Measurements from ENCODE around the gene THRSP. TPM values are rescaled to one million over a fixed set of nuclear protein-coding genes. Genes with fewer than 3 reads are reported as not detected.
A peak's percentile ranks its signal among the peaks of the same experiment; 100 is the strongest.
"Not testable (repeated sequence)": the region's sequence is repeated elsewhere in the genome, so short reads cannot be mapped to it uniquely, and the experiment has no call there.

The THRSP gene
- total RNA-seq, 2 donors from 2014 or later = not detected

GRCh38 chr11:78080818-78081495, 17.3 kb downstream of the THRSP start:
- Mint-ChIP-seq H3K36me3 (no peaks in the 10 kb centered on the region), H3K27me3 (no peaks in the 10 kb centered on the region), H3K27ac (peak overlapping the region; percentile 62 to 65), H3K4me3 (peak overlapping the region; percentile 92), H3K4me1 (ENCODE audit: low read depth in 2 of 2) (peaks cover 32 to 34% of the 10 kb centered on the region in 2 donors), H3K9me3 (no peaks in the 10 kb centered on the region)
- DNase-seq (ENCODE audit: low spot score) = no peak
- no peak for ATAC-seq

- peak overlapping the region; percentile 62 to 65 for H3K27ac Mint-ChIP-seq
- no peaks in the 10 kb centered on the region for H3K9me3 Mint-ChIP-seq
- H3K27me3 Mint-ChIP-seq = no peaks in the 10 kb centered on the region
- H3K36me3 Mint-ChIP-seq = no peaks in the 10 kb centered on the region
- ATAC-seq (no peak), DNase-seq (ENCODE audit: low spot score) (no peak)
- H3K4me3 Mint-ChIP-seq = peak overlapping the region; percentile 92
- H3K4me1 Mint-ChIP-seq (ENCODE audit: low read depth in 2 of 2) = peaks cover 29 to 30% of the 10 kb centered on the region in 2 donors
These were observed 17.9 kb downstream of the THRSP start for GRCh38 chr11:78081583-78081982.

- Mint-ChIP-seq H3K36me3 (no peaks in the 10 kb centered on the region), H3K9me3 (no peaks in the 10 kb centered on the region), H3K4me3 (peak overlapping the region; percentile 92), H3K4me1 (ENCODE audit: low read depth in 2 of 2) (peaks cover 25 to 26% of the 10 kb centered on the region in 2 donors), H3K27ac (peak overlapping the region; percentile 62 to 65), H3K27me3 (no peaks in the 10 kb centered on the region)
- DNase-seq (ENCODE audit: low spot score) = no peak
- no peak for ATAC-seq
These were observed 18.5 kb downstream of the THRSP start for GRCh38 chr11:78082146-78082545.

GRCh38 chr11:78083021-78083420, 19.4 kb downstream of the THRSP start:
- H3K27me3 Mint-ChIP-seq = no peaks in the 10 kb centered on the region
- H3K27ac Mint-ChIP-seq = no peak overlapping the region
- no peak overlapping the region for H3K4me3 Mint-ChIP-seq
- ATAC-seq = no peak
- no peaks in the 10 kb centered on the region for H3K36me3 Mint-ChIP-seq
- DNase-seq (ENCODE audit: low spot score) = no peak
- H3K4me1 Mint-ChIP-seq (ENCODE audit: low read depth in 2 of 2) = peaks cover 20 to 22% of the 10 kb centered on the region in 2 donors
- H3K9me3 Mint-ChIP-seq = no peaks in the 10 kb centered on the region

- not testable (repeated sequence) for H3K36me3 Mint-ChIP-seq; H3K9me3 Mint-ChIP-seq; H3K27me3 Mint-ChIP-seq; H3K4me3 Mint-ChIP-seq; DNase-seq (ENCODE audit: low spot score); H3K27ac Mint-ChIP-seq; ATAC-seq
- H3K4me1 Mint-ChIP-seq (ENCODE audit: low read depth in 2 of 2) = peaks cover 14 to 17% of the 10 kb centered on the region in 2 donors
These were observed 20.8 kb downstream of the THRSP start for GRCh38 chr11:78084506-78084905.

GRCh38 chr11:78085972-78086371, 22.3 kb downstream of the THRSP start:
- H3K27me3 Mint-ChIP-seq = no peaks in the 10 kb centered on the region
- H3K9me3 Mint-ChIP-seq = no peaks in the 10 kb centered on the region
- H3K4me1 Mint-ChIP-seq (ENCODE audit: low read depth in 2 of 2) = peaks cover 10 to 14% of the 10 kb centered on the region in 2 donors
- H3K36me3 Mint-ChIP-seq = no peaks in the 10 kb centered on the region
- H3K27ac Mint-ChIP-seq = no peak overlapping the region
- H3K4me3 Mint-ChIP-seq = no peak overlapping the region
- DNase-seq (ENCODE audit: low spot score) (no peak), ATAC-seq (no peak)

GRCh38 chr11:78086521-78087074, 22.9 kb downstream of the THRSP start:
- not testable (repeated sequence) for H3K27me3 Mint-ChIP-seq; DNase-seq (ENCODE audit: low spot score); ATAC-seq; H3K36me3 Mint-ChIP-seq; H3K4me3 Mint-ChIP-seq; H3K4me1 Mint-ChIP-seq (ENCODE audit: low read depth in 2 of 2); H3K9me3 Mint-ChIP-seq
- peak overlapping the region in 1 of 2 donors; percentile 19 for H3K27ac Mint-ChIP-seq

- H3K9me3 Mint-ChIP-seq = no peaks in the 10 kb centered on the region
- peaks cover 2% of the 10 kb centered on the region for H3K36me3 Mint-ChIP-seq
- DNase-seq (ENCODE audit: low spot score) (peak; percentile 74), ATAC-seq (peak; percentile 96 to 97)
- H3K4me1 Mint-ChIP-seq (ENCODE audit: low read depth in 2 of 2) = peaks cover 8 to 12% of the 10 kb centered on the region in 2 donors
- H3K27me3 Mint-ChIP-seq = no peaks in the 10 kb centered on the region
- H3K4me3 Mint-ChIP-seq = peak overlapping the region; percentile 71
- H3K27ac Mint-ChIP-seq = peak overlapping the region; percentile 84 to 92
These were observed 30.6 kb downstream of the THRSP start for GRCh38 chr11:78094250-78094649.

GRCh38 chr11:78097666-78098385, 34.2 kb downstream of the THRSP start:
- Mint-ChIP-seq H3K27ac (no peak overlapping the region), H3K36me3 (peaks cover 21% of the 10 kb centered on the region), H3K4me1 (ENCODE audit: low read depth in 2 of 2) (peaks cover 8 to 12% of the 10 kb centered on the region in 2 donors), H3K9me3 (no peaks in the 10 kb centered on the region), H3K4me3 (no peak overlapping the region), H3K27me3 (no peaks in the 10 kb centered on the region)
- ATAC-seq = no peak
- DNase-seq (ENCODE audit: low spot score) = no peak

- ATAC-seq (no peak), DNase-seq (ENCODE audit: low spot score) (no peak)
- Mint-ChIP-seq H3K4me1 (ENCODE audit: low read depth in 2 of 2) (peaks cover 2 to 3% of the 10 kb centered on the region in 2 donors), H3K27me3 (no peaks in the 10 kb centered on the region), H3K4me3 (no peak overlapping the region), H3K9me3 (no peaks in the 10 kb centered on the region), H3K36me3 (peaks cover 21% of the 10 kb centered on the region), H3K27ac (peak overlapping the region in 1 of 2 donors; percentile 26)
These were observed 36.0 kb downstream of the THRSP start for GRCh38 chr11:78099666-78100065.

- ATAC-seq = no peak
- no peak for DNase-seq (ENCODE audit: low spot score)
- Mint-ChIP-seq H3K27ac (no peak overlapping the region), H3K36me3 (peaks cover 21% of the 10 kb centered on the region), H3K4me1 (ENCODE audit: low read depth in 2 of 2) (no peaks in the 10 kb centered on the region), H3K4me3 (no peak overlapping the region), H3K27me3 (no peaks in the 10 kb centered on the region), H3K9me3 (no peaks in the 10 kb centered on the region)
These were observed 36.6 kb downstream of the THRSP start for GRCh38 chr11:78100261-78100660.

GRCh38 chr11:78100676-78101472, 37.2 kb downstream of the THRSP start:
- H3K4me1 Mint-ChIP-seq (ENCODE audit: low read depth in 2 of 2) = no peaks in the 10 kb centered on the region
- no peak overlapping the region for H3K27ac Mint-ChIP-seq
- no peak for ATAC-seq
- H3K27me3 Mint-ChIP-seq = no peaks in the 10 kb centered on the region
- H3K36me3 Mint-ChIP-seq = peaks cover 21% of the 10 kb centered on the region
- no peaks in the 10 kb centered on the region for H3K9me3 Mint-ChIP-seq
- no peak for DNase-seq (ENCODE audit: low spot score)
- no peak overlapping the region for H3K4me3 Mint-ChIP-seq

GRCh38 chr11:78109081-78110015, 45.7 kb downstream of the THRSP start:
- DNase-seq (ENCODE audit: low spot score) (no peak), ATAC-seq (no peak)
- no peak overlapping the region for H3K27ac Mint-ChIP-seq
- H3K27me3 Mint-ChIP-seq = no peaks in the 10 kb centered on the region
- peaks cover 17% of the 10 kb centered on the region for H3K36me3 Mint-ChIP-seq
- no peak overlapping the region for H3K4me3 Mint-ChIP-seq
- peaks cover 0 to 2% of the 10 kb centered on the region in 2 donors for H3K4me1 Mint-ChIP-seq (ENCODE audit: low read depth in 2 of 2)
- H3K9me3 Mint-ChIP-seq = no peaks in the 10 kb centered on the region

Data from natural killer cell treated with Interleukin-12 subunit alpha and Interleukin-12 subunit beta and Interleukin-15 and Interleukin-18, amount 100 ng/mL, for 72 hours (primary cell).